C4-2B (cell line): ENCODE measurements around the gene MAGI2.

Source experiments
- CTCF ChIP-seq: fragments of 450-650 bp; conservative IDR thresholded peaks from 2 replicates; pipeline ENCODE4 v1.5.1; 2017; ENCODE audit warnings: mild to moderate bottlenecking
- ZFX ChIP-seq: fragments of 450-650 bp; IDR thresholded peaks from 2 replicates; pipeline ENCODE4 v1.6.1; 2017

- no peak for TF ChIP-seq CTCF
- TF ChIP-seq ZFX = no peak
Observed at GRCh38 chr7:78568690-78569089, 884.8 kb downstream of the MAGI2 start.
